Stimulated activated CD8-positive, alpha-beta memory T cell treated with anti-CD3 and anti-CD28 coated beads, Interleukin-4, amount 100 ng/mL, for 24 hours (primary cell): ENCODE results near the gene RAB7B.

Experiments
- DNase-seq: peaks from one replicate; pipeline ENCODE4 v3.0.0-alpha.2; 2020; ENCODE audit warnings: low read depth

Gene RAB7B

GRCh38 chr1:205948886-205949285, 54.3 kb downstream of the RAB7B start:
- DNase-seq, result no peak

DNA sequence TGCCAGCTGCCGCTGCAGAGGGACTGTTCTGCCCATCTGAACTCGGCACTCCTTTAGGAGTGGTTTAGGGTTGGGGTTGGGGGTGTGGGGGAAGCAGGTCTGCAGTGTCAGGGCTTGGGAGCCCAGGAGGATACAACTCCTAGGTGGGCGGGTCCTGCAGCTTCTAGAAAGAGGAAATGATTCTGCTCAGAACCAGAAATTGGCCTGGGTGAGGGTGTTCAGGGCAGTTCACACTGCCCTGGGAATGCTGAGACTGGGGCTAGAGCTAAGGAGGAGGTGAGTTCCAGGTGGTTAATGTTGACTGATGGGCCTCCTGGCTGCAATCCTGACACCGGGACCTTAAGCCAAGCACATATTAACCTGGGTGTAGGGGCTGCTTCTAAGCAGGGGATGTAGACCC, 55.2 kb downstream of the RAB7B start:
- no peak for DNase-seq

GRCh38 chr1:205947024-205947423, 56.2 kb downstream of the RAB7B start:
- DNase-seq, result no peak

DNA sequence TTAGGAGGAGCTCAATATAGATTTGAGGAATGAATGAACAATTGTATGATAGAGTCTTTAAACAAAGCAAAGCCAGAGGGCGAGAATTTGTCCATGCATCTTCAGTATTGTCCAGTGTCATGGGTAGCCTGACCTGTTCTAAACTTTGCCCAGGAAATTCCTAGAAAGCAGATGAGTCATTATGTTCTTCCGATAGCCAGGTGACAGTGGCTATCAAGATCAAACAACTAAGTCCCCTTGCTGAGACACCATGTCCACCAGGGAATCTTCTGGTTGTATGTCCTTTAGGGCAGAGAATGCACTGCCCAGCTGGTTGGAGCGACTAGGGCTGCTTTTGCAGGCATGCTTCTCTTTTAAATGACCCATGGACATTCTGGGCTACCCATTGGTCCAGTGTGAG, 58.1 kb downstream of the RAB7B start:
- DNase-seq, result no peak

DNA sequence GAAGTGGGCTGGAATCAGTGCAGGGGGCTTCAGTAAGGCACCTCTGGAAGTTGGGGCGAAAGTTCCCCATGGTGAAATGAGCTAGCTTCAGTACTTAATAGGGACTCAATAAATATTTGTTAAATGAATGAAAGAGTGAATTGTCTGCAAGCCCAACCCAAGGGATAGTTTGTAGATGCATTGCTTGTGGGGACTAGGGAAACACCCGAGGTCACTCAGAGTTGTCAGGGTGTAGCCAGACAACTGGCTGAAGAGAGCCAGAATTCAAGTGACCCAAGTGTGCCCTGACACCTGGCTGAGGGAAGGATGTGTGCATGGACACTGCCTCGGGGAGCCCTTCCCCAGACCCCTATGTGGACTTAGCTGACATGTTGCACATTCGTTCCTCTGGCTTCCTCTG, 58.7 kb downstream of the RAB7B start:
- DNase-seq, result no peak

DNA sequence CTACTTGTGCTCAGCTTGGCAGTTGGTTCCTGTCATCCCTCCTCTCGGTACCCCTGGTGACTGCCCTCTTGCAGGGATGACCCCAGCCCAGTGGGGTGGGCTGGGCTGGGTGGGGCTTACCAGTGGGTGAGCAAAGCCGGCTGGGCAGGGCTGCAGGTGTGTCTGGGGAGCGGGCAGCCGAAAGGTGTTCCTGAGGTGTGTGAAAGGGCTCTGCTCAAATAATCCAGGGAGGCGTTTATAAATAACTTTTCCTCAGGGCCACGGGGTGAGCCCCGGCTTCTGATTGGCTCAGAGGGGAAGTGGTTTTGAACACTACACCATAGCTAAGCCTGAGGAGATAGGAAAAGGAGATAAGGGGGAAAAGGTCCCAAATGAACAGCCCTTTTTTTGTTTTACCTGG, 60.0 kb downstream of the RAB7B start, which contains the start of gene SLC26A9:
SLC26A9 (minus strand) TSS at position 212 of the 400 bp plus-strand sequence. CDS start 7,636 bp downstream, outside the sequence.
- DNase-seq, result no peak

GRCh38 chr1:205942631-205943159, 60.5 kb downstream of the RAB7B start:
- no peak for DNase-seq

- DNase-seq, result no peak
Observed at GRCh38 chr1:205940710-205941109, 62.5 kb downstream of the RAB7B start.

- DNase-seq, result no peak
Observed at GRCh38 chr1:205939690-205940330, 63.4 kb downstream of the RAB7B start.

GRCh38 chr1:205938682-205939081, 64.5 kb downstream of the RAB7B start:
- DNase-seq, result no peak

DNA sequence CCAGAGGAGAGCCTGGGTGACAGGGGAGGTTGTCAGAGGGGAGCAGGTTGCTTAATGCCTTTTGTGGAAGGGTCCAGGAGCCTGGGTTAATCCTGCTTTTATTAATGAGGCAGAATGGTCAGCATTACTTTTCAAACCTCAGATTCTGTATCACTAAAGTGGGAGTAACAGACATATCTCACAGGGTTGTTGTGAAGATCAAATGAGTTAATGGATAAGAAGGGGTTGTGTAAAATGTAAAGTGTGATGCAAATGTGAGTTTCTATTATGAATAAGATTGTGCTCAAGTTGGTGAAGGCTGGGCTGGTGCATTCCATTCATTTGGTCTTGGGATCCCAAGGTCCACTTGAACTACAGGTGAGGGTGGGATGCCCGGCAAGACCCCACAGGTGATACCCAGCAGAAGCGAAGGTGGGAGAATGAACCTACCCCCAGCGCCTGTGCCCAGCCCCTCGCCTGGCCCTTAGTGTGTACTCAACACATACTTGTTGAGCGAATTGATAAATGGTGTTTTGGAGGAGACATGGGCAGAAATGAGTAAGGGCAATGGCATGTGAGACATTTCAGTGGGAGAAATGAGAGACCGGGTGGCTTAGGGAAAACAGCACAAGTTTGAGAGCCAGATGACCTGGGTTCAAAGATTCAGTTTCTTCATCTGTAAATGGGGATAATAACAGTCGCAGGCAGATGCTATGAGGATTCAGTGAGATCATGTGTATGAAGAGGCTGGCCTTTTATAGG, 66.2 kb downstream of the RAB7B start:
- no peak for DNase-seq

DNA sequence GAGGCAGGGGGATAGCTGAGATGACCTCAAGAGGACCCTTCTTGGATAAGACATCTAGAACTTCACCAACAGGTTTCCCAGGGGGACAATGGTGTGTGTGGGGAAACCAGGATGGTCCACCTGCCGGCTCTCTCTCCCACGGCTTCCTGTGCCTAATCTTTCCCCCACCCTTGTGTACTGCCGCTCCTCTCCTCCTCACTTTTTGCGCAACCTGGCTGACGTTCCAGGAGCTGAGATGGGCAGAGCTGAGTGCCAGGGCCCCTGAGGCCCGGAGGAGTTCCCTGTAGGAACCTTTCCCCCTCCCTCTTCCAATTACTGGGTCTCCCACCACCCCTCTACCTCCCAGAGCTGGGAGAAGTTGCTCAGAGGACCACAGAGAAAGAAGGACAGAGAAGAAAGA, 66.9 kb downstream of the RAB7B start:
- no peak for DNase-seq

GRCh38 chr1:205935869-205936268, 67.3 kb downstream of the RAB7B start:
- DNase-seq, result no peak

GRCh38 chr1:205934788-205935187, 68.4 kb downstream of the RAB7B start:
- DNase-seq, result no peak

DNA sequence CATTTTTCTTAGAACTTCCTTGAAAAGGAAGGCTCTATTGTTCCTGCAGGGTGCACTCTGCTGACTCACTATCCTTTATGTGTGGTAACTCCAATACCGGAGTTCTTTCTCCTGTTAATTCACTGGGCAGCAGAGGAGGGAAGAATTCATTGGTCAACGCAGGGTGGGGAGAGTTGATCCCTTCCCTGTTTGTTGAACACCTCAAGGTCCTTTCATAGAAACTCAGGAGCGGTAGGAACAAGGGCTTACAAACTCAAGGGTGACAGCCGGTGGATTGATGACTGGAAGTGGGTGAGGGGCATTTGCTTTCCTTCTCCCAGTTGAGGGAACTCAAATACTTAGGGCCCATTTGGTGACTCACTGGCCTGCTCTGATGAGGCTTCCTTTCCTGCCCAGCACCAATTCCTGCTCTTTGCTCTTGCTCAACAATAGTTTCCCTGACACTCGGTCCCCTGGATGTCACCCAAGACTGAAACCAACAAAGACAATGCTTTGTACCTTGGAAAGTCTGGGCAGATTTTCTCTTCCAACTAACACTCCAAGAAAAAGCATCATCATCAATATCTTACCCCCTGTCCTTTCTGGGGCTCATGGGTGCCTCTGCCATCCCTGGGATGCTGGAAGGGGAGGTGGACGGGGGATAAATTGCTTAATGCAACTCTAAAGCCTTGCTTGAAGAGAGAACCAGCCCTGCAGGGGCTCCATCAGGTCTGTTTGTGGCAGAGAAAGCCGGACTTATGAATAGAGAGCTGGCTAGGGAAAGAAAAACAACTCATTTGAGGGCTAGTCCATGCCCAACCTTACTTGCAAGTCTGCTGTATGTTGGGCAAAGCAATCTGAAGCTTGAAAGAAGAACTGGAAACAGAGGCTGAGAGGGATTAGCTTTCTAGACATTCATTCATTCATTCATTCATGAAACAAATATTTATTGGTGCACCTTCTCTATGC, 69.2 kb downstream of the RAB7B start:
- DNase-seq, result no peak

GRCh38 chr1:205932776-205933175, 70.4 kb downstream of the RAB7B start:
- no peak for DNase-seq

- DNase-seq, result no peak
Observed at GRCh38 chr1:205930799-205931281, 72.4 kb downstream of the RAB7B start.

DNA sequence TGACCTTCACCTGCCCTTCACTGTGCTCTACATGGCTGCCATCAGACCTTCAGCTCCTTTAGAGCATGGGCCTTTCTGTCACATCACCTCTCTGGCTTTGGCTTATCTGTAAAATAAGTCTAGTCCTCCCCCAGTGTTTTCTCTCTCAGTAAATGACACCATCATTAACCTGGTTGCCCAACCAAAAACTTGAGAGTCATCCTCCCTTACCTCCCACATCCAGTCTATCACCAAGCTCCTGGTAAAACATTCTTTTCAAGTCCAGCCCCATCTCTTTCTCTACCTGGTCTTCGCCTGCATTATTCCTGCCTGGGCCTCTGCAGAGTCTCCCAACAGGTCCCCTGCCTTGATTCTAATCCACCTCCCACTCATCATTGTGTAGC, 73.0 kb downstream of the RAB7B start:
- no peak for DNase-seq

- no peak for DNase-seq
Observed at GRCh38 chr1:205929496-205930194, 73.5 kb downstream of the RAB7B start.

- no peak for DNase-seq
Observed at GRCh38 chr1:205928317-205928716, 74.9 kb downstream of the RAB7B start.

DNA sequence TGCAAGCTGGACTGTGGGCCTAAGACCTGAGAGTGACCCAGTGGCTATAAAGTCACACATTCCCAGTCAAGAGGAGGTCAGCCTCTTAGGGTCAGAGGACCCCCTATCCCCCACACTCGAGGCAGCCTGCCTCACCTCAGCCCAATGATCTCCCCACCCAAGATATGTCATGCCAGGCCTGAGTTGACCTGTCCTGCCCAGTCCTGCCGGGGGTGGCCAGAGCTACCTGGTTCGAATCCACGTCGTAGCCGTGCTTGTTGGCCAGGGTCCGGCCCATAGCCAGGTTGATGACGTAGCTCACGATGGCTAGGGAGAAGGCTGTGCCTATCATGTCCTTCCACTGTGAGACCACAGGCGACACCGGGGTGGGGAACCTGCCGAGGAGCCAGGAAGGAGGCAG, 75.5 kb downstream of the RAB7B start:
- no peak for DNase-seq

- no peak for DNase-seq
Observed at GRCh38 chr1:205927247-205927646, 75.9 kb downstream of the RAB7B start.
